Measurements from ENCODE around the gene ITGA1.
A peak's percentile ranks its signal among the peaks of the same experiment; 100 is the strongest.

ITGA1 gene

DNA sequence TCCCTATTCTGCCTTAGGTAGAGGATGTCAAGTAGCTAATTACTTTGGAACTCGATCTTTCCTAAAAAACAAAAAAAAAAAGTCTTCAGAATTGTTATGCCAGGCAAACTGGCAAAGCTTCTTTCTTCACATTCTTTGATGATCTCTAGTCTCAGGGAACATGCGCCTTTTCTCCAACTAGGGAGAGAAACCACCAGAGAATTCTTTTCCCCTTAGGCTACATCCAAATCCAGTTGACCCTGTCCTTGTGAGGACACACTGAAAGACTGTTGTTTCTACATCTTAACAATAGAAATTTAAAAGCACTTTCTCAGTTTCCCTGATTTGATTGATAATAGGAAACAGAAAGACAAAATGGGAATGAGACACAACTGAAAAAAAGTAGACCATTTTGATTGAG, 106.7 kb downstream of the ITGA1 start:
- no peak for DNase-seq (ENCODE audit: low read depth in 3 of 3, low spot score in 1 of 3)

DNA sequence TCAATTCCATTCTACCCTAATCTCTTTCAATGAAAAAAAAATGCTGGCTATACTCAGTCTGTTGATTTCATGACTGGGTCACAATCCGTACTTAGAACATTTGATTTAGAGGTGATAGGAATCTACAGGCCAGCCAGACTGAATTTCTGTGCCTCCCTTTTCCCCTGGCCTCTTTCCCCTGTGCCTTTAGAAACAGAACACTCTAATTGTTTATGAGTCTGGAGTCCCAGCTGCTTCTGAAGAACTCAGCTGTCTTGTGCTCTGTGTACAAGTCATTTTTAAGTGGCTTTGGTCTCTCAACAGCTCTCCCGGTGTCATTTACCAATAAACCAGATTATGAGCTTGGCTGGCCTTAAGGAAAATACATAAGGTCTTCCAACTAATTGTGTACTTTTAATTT, 107.4 kb downstream of the ITGA1 start:
- DNase-seq (ENCODE audit: low read depth in 3 of 3, low spot score in 1 of 3): no peak

DNA sequence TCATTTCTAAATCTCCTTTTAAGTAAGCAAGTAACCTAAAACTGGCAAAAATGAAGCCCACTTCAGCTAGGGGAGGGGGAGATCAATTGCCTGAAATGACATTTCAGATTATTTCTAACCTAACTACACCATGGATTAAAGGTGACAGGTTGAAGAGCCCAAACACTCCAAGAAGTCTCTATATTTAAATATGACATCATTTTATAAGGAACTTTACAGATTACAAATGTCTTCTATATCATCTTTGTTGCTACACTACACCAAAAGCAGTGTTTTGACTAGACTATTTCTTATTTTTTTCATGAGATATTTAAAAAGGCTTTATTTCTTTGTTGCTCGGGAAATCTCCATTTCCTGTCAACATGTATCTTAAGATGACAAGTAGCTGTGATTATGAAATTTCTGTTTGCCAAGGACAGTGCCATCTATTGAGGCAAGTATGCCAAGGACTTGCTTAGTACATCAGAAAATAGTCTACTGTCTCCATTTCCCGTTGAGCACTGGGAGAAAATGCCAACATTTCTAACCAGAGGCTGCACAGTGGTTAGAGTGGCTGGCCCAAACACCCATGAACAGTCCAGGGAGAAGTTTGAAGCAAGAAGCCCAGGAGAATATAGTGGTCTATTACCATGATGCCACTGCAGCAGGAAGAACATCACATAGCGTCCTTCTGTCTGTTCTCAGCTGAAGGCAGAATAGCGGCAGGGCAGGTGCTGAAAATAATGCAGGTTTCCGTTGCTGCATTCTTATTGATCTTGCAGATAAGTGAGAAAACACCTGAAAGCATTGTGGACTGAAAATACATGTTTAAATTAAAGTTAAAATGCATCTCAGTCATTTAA, 108.1 kb downstream of the ITGA1 start:
- no peak for DNase-seq (ENCODE audit: low read depth in 3 of 3, low spot score in 1 of 3)

DNA sequence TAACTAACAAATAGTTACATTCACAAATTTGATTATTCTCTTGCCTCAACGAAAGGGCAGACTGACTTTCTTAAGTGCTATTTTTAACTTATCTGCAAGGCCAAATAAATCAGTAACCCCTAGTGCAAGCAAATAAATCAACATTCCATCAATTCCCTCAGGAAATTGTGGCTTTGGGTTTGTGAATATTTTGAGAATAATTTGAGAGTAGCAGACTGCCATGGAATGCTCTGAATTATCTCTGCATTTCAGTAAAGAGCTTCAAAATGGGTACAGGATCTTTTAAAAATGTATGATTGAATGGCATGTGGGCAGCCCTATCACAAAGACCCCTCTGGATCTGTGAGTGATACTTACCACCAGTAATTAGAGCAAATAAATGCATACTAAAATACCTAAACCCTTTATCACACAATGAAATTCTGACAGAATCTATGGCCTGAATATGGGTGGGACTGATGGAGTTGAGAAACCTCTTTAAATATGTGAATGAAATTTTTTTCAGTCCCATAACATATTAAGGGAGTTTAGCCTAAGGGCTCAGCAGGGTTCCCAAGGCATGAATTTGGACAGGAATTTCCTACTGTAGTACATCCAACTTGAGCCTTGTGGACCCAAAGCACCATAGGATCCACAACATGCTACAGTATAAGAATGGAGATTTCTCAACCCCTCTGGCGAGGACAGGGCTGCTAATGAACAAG, 109.0 kb downstream of the ITGA1 start:
- no peak for DNase-seq (ENCODE audit: low read depth in 3 of 3, low spot score in 1 of 3)

DNA sequence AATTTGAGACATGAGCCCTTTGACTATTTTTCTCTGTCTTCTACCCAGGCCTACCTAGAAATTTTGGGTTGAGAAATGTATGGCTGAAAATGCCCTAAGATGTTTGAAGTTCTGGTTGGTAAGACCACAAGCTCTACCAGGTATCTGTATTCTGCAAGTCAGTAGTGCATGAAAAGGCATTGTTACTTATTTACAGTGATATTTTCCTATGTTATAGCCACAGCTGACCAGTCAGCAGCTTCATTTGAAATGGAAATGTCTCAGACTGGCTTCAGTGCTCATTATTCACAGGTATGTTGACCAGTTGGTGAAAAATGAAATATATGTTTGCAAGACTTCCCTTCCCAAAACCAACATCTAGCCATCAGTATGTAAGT, 109.5 kb downstream of the ITGA1 start:
- DNase-seq (ENCODE audit: low read depth in 3 of 3, low spot score in 1 of 3): no peak

DNA sequence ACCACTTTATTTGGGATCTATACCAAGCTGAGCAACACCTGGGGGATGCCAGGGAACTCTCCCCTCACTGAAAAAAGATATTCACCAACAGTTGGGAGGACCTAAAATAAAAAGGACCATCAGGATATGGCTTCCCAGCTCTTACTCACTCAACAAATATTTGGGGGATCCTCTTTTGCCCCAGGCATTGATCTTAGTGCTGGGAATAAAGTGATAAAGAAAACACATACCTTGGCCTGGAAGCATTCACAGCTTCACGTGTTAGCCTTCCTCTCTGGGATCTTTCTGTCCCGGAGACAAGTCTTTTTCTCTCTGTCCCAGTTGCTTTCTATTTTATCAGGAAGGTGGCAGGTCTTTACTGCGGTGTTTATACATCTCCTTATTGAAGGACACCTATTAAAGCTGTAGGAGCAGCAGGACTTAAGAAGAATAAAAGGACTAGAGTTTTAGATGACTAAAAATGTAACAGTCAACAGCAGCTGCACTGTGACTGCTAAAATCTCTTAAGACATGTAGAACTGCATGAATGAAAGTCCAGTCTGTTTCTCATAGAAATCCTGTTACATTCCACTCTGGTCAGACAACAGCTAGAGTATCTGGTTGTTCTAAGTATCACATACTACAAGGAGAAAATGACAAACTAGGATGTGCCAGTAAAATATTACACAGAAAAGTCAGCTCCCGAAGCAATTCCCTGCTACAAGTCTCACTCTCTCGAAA, 111.4 kb downstream of the ITGA1 start:
- no peak for DNase-seq (ENCODE audit: low read depth in 3 of 3, low spot score in 1 of 3)

DNA sequence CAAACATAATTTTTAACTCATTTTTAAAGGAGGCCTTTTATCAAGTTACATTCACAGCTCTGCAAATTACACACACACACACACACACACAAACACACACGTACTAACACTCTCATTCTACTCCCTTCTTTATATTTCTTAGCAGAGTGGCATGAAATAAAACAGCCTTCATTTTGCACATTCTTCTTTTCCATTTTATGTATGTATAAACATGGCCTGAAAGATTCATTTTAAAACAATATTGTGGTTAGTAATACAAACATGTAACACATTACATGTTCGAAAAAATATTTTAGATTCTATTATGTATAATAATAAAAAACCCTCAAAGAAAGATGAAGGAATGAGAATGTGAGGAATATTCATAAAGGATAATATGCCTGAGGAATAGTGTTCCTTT, 115.4 kb downstream of the ITGA1 start:
- DNase-seq (ENCODE audit: low read depth in 3 of 3, low spot score in 1 of 3): no peak

DNA sequence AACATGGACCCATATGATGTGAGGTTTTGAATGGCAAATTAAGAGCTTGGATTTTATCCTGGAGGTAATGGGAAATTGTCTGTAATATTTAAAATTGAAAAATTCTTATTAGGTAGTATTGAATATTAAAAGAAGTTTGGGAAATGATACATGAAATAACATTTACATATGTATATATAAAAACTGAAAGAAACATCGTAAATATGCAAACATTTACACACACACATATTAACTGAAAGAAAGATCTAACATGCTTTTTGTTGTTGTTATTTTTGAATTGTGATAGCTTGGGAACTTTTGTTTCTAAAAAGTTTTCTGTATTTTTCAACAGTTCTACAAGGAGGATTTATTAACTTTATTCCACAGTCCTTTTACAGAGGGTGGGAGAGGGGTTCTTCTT, 118.6 kb downstream of the ITGA1 start:
- DNase-seq (ENCODE audit: low read depth in 3 of 3, low spot score in 1 of 3): no peak

DNA sequence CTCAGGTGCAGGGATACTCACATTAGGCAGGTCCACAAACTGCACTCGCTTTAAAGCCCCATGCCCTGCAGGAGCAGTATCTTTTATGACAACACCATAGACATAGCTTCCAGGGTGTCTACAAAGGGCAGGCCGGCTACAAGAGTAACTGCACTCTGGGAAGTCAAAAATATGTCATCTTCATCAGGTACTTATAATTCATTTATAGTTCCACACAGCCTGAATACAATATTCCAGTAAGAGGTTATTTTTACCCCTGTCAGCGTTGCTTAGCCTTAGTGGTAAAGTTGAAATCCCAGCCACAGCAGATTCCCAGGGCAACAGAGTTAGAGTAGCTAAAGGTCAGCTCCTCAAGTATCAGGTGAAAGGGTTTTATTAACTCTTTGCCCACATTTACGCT, 119.1 kb downstream of the ITGA1 start:
- DNase-seq (ENCODE audit: low read depth in 3 of 3, low spot score in 1 of 3): no peak

DNA sequence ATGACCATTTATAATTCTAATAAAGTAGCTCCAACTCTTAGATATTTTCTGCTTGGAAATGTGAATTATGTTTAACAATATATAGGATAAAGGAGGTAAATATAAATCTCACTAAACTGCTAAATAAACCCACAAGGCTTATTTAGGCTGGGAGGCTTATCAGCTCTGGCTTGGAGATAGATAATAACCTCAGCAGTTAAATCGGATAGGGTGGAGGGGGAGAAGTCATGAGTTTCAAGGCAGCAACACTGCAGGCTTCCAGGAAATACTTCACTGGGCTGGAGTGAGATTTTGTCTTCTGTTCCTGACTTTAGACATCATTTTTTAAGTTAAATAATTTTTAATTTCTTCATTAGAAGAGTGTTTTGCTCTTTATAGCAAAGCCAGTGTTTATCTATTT, 121.5 kb downstream of the ITGA1 start:
- DNase-seq (ENCODE audit: low read depth in 3 of 3, low spot score in 1 of 3): no peak

DNA sequence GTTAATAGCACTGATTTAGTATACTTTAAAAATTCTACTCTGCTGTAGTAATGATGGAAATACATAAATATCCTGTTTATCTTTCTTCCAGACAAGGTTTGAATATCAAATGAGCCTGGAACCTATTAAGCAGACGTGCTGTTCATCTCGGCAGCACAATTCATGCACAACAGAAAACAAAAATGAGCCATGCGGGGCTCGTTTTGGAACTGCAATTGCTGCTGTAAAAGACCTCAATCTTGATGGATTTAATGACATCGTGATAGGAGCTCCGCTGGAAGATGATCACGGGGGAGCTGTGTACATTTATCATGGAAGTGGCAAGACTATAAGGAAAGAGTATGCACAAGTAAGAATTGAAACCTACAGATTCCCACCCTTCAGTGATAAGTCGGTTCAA, 122.4 kb downstream of the ITGA1 start:
- no peak for DNase-seq (ENCODE audit: low read depth in 3 of 3, low spot score in 1 of 3)

DNA sequence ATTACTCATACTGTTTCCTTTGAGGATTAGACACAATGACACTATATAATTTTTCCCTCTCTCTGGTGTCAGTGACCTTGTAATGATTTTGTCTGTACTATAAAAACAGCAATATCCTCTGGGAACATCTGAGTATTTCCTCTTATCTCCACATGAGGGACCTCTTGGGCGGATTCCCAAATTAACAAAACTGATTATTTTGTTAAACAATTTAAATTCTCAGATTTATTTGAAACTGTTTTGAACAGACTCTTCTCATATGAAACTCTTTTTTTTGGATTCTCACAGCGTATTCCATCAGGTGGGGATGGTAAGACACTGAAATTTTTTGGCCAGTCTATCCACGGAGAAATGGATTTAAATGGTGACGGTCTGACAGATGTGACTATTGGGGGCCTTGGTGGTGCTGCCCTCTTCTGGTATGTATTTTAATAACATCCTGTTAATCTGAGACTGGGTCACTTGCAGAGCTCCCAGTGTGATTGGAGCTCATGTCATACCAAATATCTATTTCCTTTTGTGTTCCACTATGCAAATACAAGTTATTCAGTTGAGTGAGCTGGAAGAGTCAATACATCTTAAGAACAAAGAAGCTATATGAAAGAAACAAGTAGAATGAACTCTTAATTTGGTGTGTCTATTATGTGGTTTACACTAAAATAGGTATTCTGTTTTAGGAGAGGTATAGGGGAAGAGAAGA, 127.6 kb downstream of the ITGA1 start:
- DNase-seq (ENCODE audit: low read depth in 3 of 3, low spot score in 1 of 3): peak in 2 of 3 donors; percentile 3 to 9

DNA sequence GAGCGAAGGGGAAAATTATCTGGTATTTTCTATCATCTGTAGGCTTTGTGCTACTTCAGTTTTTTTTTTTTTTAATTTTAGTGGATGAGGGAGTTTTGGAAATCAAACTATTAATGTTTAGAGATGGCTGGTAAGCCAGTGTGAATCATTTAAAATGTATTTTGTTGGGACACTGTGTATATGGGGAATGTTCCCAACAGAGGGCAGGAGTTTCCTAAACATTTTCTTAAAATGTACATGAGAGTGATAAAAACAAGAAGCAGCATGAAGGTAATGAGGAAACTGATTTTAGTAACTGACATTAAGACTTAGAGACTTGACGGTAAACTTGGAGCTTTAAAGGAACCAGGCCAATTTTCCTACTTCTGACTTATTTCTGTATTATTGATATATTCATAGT, 133.2 kb downstream of the ITGA1 start:
- no peak for DNase-seq (ENCODE audit: low read depth in 3 of 3, low spot score in 1 of 3)

DNA sequence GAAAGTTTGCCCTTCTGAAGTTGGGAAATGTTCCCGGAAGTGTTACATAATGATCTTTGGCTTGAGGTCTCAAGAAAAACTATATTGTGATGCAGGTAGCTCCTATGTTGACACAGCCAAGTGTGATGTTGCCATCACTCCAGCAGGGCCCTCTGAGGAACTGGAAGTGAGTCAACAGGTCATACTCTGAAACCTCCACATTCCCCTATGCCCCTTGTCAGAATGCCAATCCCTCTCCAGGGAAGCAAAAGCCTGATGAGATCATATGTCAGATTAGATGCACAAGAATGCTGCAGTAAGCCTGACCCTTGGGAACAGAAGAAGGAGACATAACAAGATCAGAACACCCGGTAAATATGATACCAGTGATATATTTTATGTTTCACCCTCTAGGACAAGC, 134.7 kb downstream of the ITGA1 start:
- no peak for DNase-seq (ENCODE audit: low read depth in 3 of 3, low spot score in 1 of 3)

DNA sequence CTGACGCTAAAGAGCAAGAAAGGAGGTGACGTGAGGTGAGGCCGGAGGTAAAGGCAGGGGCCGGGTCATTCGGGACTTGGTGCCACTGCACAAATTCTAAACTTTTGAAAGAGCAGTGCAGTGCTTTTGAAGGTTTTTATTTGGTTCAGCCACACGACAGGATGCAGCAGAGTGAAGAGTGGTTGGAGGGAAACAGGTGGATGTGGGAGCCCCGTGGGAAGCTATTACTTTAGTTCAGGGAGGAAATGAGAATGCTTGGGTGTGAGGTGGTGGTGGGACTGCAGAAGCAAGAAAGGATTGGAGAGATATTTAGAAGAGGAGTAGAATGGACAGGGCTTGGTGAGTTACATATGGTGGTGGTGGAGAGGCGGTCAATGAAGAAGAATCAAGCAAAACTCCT, 136.7 kb downstream of the ITGA1 start:
- DNase-seq (ENCODE audit: low read depth in 3 of 3, low spot score in 1 of 3): no peak

DNA sequence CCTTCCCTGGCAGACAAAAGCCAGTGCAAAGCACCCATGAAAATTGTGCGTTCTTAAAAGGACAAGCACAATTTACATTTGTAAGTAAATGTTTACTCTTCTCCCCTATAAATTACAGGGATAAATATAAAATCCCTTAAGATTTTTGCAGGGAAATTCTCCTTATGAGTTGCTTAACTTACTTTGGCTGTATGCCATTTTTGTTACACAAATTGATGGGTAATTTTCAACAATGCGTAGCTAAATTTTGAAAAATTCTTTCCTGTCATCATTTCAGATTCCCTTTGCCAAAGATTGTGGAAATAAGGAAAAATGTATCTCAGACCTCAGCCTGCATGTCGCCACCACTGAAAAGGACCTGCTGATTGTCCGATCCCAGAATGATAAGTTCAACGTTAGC, 137.3 kb downstream of the ITGA1 start:
- no peak for DNase-seq (ENCODE audit: low read depth in 3 of 3, low spot score in 1 of 3)

DNA sequence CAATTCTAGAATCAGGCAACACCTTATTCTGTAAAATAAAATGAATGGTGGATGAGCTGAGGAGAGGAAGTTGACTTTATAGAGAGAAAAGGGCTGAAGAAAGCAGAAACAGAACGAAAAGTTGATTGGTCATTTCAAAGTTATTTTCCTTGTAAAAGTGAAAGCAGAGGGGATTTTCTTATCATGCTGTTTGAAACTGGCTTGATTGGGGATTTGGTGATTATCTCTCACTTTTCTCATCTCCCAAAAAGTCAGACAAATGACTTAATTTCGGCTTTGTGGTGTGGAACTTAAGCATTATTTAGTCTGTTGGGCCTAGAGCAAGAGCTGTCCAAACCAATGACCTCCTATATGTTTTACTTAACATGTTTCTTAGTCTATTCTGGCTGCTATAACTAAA, 141.0 kb downstream of the ITGA1 start:
- DNase-seq (ENCODE audit: low read depth in 3 of 3, low spot score in 1 of 3): no peak

DNA sequence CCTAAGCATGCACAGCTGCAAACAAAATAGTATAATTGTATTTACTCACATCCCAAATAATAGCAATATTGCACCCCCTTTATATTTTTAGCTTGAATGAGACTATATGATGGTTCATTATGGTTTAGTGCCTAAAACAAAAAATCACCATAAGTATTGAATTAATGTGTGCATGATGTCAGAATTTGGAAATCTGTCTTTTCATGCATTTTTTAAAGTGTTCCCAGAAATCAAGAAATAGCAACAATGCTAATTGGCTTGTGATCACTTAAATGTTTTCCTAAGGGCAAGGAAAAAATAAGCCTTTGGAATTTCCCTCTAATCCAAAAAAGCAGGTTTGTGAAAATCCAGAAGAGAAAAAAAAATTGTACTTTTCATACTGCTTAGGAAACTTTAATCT, 150.5 kb downstream of the ITGA1 start:
- no peak for DNase-seq (ENCODE audit: low read depth in 3 of 3, low spot score in 1 of 3)

DNA sequence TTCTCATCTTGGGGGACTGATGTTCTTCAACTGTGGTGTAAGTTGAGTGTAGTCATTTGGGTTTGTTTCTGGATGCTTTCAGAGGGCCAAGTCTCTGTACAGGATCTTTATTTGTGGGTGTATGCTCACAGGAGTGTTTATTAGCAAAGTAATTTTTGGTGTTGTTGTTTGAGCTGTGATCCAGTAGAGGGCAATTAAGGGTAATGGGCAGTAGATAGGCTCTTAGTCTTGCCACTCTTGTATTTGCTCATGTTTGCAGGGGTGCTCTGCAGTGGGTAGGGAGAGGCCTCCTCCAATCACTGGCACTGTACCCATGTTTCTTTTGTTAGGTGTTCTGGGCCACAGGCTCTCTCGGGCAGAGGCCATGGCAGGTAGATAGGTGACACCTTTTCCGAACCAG, 155.6 kb downstream of the ITGA1 start:
- no peak for DNase-seq (ENCODE audit: low read depth in 3 of 3, low spot score in 1 of 3)

DNA sequence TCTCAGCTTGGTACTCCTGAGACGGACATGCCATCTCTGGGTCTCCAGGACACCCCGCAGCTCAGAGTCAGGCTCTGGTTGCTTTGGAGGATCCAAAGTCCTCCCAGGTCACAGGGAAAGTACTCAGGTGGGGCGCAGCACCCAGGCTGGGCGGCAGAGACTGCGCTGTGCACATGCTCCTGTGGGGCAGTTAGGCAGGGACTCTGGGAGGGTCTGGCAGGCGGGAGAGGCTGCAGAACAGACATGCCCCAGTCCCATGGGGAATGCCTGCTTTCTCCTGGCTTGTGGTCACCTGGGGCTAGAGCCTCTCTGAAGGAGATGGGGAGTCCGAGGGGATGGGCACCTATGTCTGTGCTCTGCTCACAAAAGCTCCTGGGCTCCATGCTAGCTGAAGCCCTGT, 156.1 kb downstream of the ITGA1 start:
- no peak for DNase-seq (ENCODE audit: low read depth in 3 of 3, low spot score in 1 of 3)

DNA sequence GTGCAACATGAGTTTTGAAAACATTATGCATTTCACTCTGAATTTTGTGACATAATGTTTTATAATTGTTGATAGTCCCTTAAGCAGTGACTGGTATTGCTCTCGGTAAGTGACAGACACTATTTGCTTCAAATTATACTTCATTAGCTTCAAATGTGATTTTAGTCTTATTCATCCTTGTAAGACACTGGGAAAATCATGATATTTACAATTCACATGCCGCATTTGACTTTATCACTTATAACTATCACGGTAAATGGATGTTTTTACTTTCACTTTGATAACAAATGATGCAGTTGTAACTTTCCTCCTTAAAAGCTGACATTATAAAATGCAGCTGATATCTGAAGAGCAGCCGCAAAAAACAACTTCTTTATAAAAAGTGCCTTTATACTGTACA, 157.3 kb downstream of the ITGA1 start:
- no peak for DNase-seq (ENCODE audit: low read depth in 3 of 3, low spot score in 1 of 3)

DNA sequence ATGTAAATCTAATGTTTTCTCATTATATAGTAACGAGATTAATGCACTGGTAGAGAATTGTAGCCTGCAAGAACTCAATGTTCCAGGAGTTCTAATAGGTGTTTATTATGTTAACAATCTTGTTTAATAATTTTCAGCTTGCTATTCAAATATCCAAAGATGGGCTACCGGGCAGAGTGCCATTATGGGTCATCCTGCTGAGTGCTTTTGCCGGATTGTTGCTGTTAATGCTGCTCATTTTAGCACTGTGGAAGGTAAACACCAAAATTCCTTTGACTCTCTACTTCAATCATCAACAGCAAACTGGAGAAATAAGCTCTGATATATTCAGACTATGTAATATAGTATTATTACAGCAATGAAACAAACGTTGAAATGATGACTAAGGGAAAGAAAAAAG, 159.5 kb downstream of the ITGA1 start:
- no peak for DNase-seq (ENCODE audit: low read depth in 3 of 3, low spot score in 1 of 3)
